Measurements from ENCODE around the gene DROSHA. TPM values are rescaled to one million over a fixed set of nuclear protein-coding genes. Genes with fewer than 3 reads are reported as not detected.

Gene DROSHA
- total RNA-seq, 1 experiment from 2014 or later = 162 TPM

- no peak overlapping the region for H3K27ac ChIP-seq
- intact Hi-C loops (cut with micrococcal nuclease; ENCODE audit: unreplicated experiment) = no loop called here
- CTCF ChIA-PET = interaction anchor here (0.7 kb wide), 1 partner anchor 991 kb away, joined by 3 read pairs; no protein-coding TSS in a partner anchor
- peaks cover 64% of the 10 kb centered on the region for H3K36me3 ChIP-seq (ENCODE audit: low read depth)
- no peak overlapping the region for H3K4me2 ChIP-seq
- no peaks in the 10 kb centered on the region for H4K20me1 ChIP-seq (ENCODE audit: insufficient read depth)
- POLR2A ChIA-PET (ENCODE audit: unreplicated experiment) = no interaction called here
- TF ChIP-seq CTCF (conservative IDR thresholded peaks at IDR 0.05) = no peak
- no peaks in the 10 kb centered on the region for H3K9me2 ChIP-seq (ENCODE audit: insufficient read depth)
- no peak overlapping the region for H3K4me3 ChIP-seq
- H3F3A ChIP-seq (ENCODE audit: insufficient read depth, low read depth) = peaks cover 15% of the 10 kb centered on the region; the same call in 1 of the 2 replicates
- H2AFZ ChIP-seq = no peak overlapping the region
- peaks cover 26% of the 10 kb centered on the region for H3K4me1 ChIP-seq (replicated peaks; ENCODE audit: insufficient read depth)
- DNase-seq = no peak
- no peaks in the 10 kb centered on the region for H3K9me3 ChIP-seq (ENCODE audit: insufficient read depth, low read depth)
- no TSS peak for BruUV-seq (replicated peaks)
- H3K79me2 ChIP-seq (ENCODE audit: low read depth) = no peaks in the 10 kb centered on the region
- no peaks in the 10 kb centered on the region for H3K27me3 ChIP-seq (ENCODE audit: insufficient read depth, low read depth)
Observed at GRCh38 chr5:31410089-31410488, 121.8 kb downstream of the DROSHA start.

- no peaks in the 10 kb centered on the region for H3K9me3 ChIP-seq (ENCODE audit: insufficient read depth, low read depth)
- H3K4me3 ChIP-seq = no peak overlapping the region; the same call in 1 of the 2 replicates
- BruUV-seq (replicated peaks) = no TSS peak
- peaks cover 69% of the 10 kb centered on the region for H3K36me3 ChIP-seq (ENCODE audit: low read depth)
- H4K20me1 ChIP-seq (ENCODE audit: insufficient read depth) = no peaks in the 10 kb centered on the region
- peak overlapping the region; percentile 32 for H3K4me2 ChIP-seq
- H3K27ac ChIP-seq = peak overlapping the region; percentile 63
- ChIA-PET CTCF (no interaction called here), POLR2A (ENCODE audit: unreplicated experiment) (no interaction called here)
- no peaks in the 10 kb centered on the region for H3K79me2 ChIP-seq (ENCODE audit: low read depth)
- DNase-seq = peak; percentile 53 to 82
- intact Hi-C loops (cut with micrococcal nuclease; ENCODE audit: unreplicated experiment) = loop anchor here (2.0 kb wide), 1 partner anchor 14 kb away; no protein-coding TSS in a partner anchor
- H2AFZ ChIP-seq = no peak overlapping the region
- peaks cover 15% of the 10 kb centered on the region; the same call in 1 of the 2 replicates for H3F3A ChIP-seq (ENCODE audit: insufficient read depth, low read depth)
- H3K4me1 ChIP-seq (replicated peaks; ENCODE audit: insufficient read depth) = peaks cover 26% of the 10 kb centered on the region
- TF ChIP-seq CTCF (conservative IDR thresholded peaks at IDR 0.05) (no peak), EZH2 (IDR thresholded peaks at IDR 0.05; ENCODE audit: low read depth) (no peak)
- no peaks in the 10 kb centered on the region for H3K27me3 ChIP-seq (ENCODE audit: insufficient read depth, low read depth)
- H3K9me2 ChIP-seq (ENCODE audit: insufficient read depth) = no peaks in the 10 kb centered on the region
Observed at GRCh38 chr5:31408814-31409213, 123.1 kb downstream of the DROSHA start.

GRCh38 chr5:31407921-31408693, 123.8 kb downstream of the DROSHA start:
- no TSS peak for BruUV-seq (replicated peaks)
- ChIA-PET POLR2A (ENCODE audit: unreplicated experiment) (no interaction called here), CTCF (no interaction called here)
- Histone ChIP-seq H4K20me1 (ENCODE audit: insufficient read depth) (no peaks in the 10 kb centered on the region), H3K27ac (peak overlapping the region; percentile 63), H3K9me3 (ENCODE audit: insufficient read depth, low read depth) (no peaks in the 10 kb centered on the region), H3K4me2 (peak overlapping the region; percentile 32), H3K27me3 (ENCODE audit: insufficient read depth, low read depth) (no peaks in the 10 kb centered on the region), H3K9me2 (ENCODE audit: insufficient read depth) (no peaks in the 10 kb centered on the region), H3F3A (ENCODE audit: insufficient read depth, low read depth) (peaks cover 18% of the 10 kb centered on the region; the same call in 1 of the 2 replicates), H3K4me3 (no peak overlapping the region), H3K4me1 (replicated peaks; ENCODE audit: insufficient read depth) (peaks cover 26% of the 10 kb centered on the region), H3K79me2 (ENCODE audit: low read depth) (no peaks in the 10 kb centered on the region), H3K36me3 (ENCODE audit: low read depth) (peaks cover 69% of the 10 kb centered on the region), H2AFZ (no peak overlapping the region)
- peak in 1 of 2 experiments; percentile 81 for DNase-seq
- TF ChIP-seq EZH2 (IDR thresholded peaks at IDR 0.05; ENCODE audit: low read depth) = no peak
- intact Hi-C loops (cut with micrococcal nuclease; ENCODE audit: unreplicated experiment) = loop anchor here (2.0 kb wide), 1 partner anchor 13 kb away; no protein-coding TSS in a partner anchor
